Endothelial cell of umbilical vein (primary cell): Measurements from ENCODE around the gene CRYZL1. TPM values are rescaled to one million over a fixed set of nuclear protein-coding genes. Genes with fewer than 3 reads are reported as not detected.

Source experiments
- BruUV-seq: library from RNA; stranded (reverse); fragments of 400-500 nt; replicated peaks from 2 replicates; lab custom pipeline; 2021; lab: Mats Ljungman, UMichigan
- CTCF ChIA-PET: fragments of 300-600, 350-600 bp; sonication (Branson Sonifier 250); formaldehyde crosslinking; loops from one replicate; lab custom pipeline; 2021; ENCODE audit warnings: antibody characterized with exemption, inconsistent platforms; lab: Charles Lee
- POLR2A ChIA-PET: fragments of 300-600, 350-600 bp; sonication (Branson Sonifier 250); formaldehyde crosslinking; loops from one replicate; lab custom pipeline; 2021; ENCODE audit warnings: antibody characterized with exemption, inconsistent platforms; lab: Charles Lee
- DNase-seq: peaks from one replicate; pipeline ENCODE4 v3.0.0-alpha.2; 2011; ENCODE audit warnings: low read depth, low spot score
- FAIRE-seq: peaks from 2 replicates; lab custom pipeline; 2011; peaks lifted over from hg19 to GRCh38; lab: Jason Lieb, UNC
- H2AFZ ChIP-seq: 2 replicates; pipeline ENCODE4 v1.6.0; 2012; ENCODE audit warnings: low read depth, low read length, control low read depth, inconsistent platforms
- H3K27ac ChIP-seq: 2 replicates; pipeline ENCODE4 v1.5.1; 2011; ENCODE audit warnings: low read depth, mild to moderate bottlenecking, control low read depth, low read length, moderate library complexity; ENCODE audit not compliant: insufficient read depth
- H3K27me3 ChIP-seq, 2 experiments: 2 replicates each; pipeline versions ENCODE4 v1.6.0 to v1.6.1; 2011; ENCODE audit warnings: low read length in 2 of 2, mixed read lengths in 1 of 2; ENCODE audit not compliant: control insufficient read depth in 2 of 2, insufficient read depth in 2 of 2
- H3K36me3 ChIP-seq, 2 experiments: 2 replicates in 1 of 2; 3 replicates in 1 of 2; pipeline ENCODE4 v1.5.1; 2011; ENCODE audit warnings: low read length in 2 of 2, mild to moderate bottlenecking in 1 of 2, moderate library complexity in 1 of 2; ENCODE audit not compliant: control insufficient read depth in 2 of 2, insufficient read depth in 2 of 2; ENCODE audit errors: extremely low read depth in 1 of 2
- H3K4me1 ChIP-seq: 3 replicates; pipeline ENCODE4 v1.5.1; 2011; ENCODE audit warnings: mild to moderate bottlenecking, low read length; ENCODE audit not compliant: control insufficient read depth, insufficient read depth; ENCODE audit errors: extremely low read depth
- H3K4me2 ChIP-seq: 2 replicates; pipeline ENCODE4 v1.6.1; 2011; ENCODE audit warnings: low read length, control low read depth, mixed read lengths; ENCODE audit not compliant: insufficient read depth
- H3K4me3 ChIP-seq, 3 experiments: fragments of 200-600 bp in 1 of 3; sonication (generic), shearing (Covaris generic) in 1 of 3; replicated peaks in 1 of 3; 2 replicates each; pipeline ENCODE4 v1.5.1; 2011 to 2016; ENCODE audit warnings: control low read depth in 3 of 3, low read length in 3 of 3, mild to moderate bottlenecking in 2 of 3, inconsistent platforms in 1 of 3, low read depth in 1 of 3, moderate library complexity in 1 of 3; ENCODE audit not compliant: insufficient read depth in 1 of 3
- H3K79me2 ChIP-seq: 2 replicates; pipeline ENCODE4 v1.6.0; 2012; ENCODE audit warnings: low read length, inconsistent platforms; ENCODE audit not compliant: control insufficient read depth, insufficient read depth
- H3K9ac ChIP-seq: replicated peaks from 2 replicates; pipeline ENCODE3; 2011; ENCODE audit warnings: low read length, control low read depth; ENCODE audit not compliant: insufficient read depth; ENCODE audit errors: extremely low read depth
- H3K9me1 ChIP-seq: replicated peaks from 3 replicates; pipeline ENCODE4 v1.6.0; 2011; ENCODE audit warnings: mild to moderate bottlenecking, low read length; ENCODE audit not compliant: control insufficient read depth, insufficient read depth; ENCODE audit errors: extremely low read depth
- H3K9me3 ChIP-seq: replicated peaks from 2 replicates; pipeline ENCODE4 v1.5.1; 2012; ENCODE audit warnings: low read length, inconsistent platforms; ENCODE audit not compliant: control insufficient read depth, insufficient read depth
- H4K20me1 ChIP-seq: replicated peaks from 2 replicates; pipeline ENCODE3; 2011; ENCODE audit warnings: mild to moderate bottlenecking, low read length; ENCODE audit not compliant: control insufficient read depth, insufficient read depth; ENCODE audit errors: extremely low read depth
- CTCF ChIP-seq, 2 donors: IDR thresholded peaks; 1 replicate in 1 of 2; 2 replicates in 1 of 2; pipeline ENCODE4 v1.5.1; 2011; ENCODE audit warnings: low read length in 2 of 2, mild to moderate bottlenecking in 2 of 2, moderate library complexity in 2 of 2, control low read depth in 1 of 2, inconsistent platforms in 1 of 2, low read depth in 1 of 2; ENCODE audit not compliant: insufficient read depth in 1 of 2; ENCODE audit errors: extremely low read depth in 1 of 2
- EZH2 ChIP-seq: IDR thresholded peaks from 2 replicates; pipeline ENCODE4 v1.6.1; 2012; ENCODE audit warnings: borderline replicate concordance, low read depth, mild to moderate bottlenecking, moderate library complexity, low read length, inconsistent platforms; ENCODE audit not compliant: severe bottlenecking
- FOS ChIP-seq: IDR thresholded peaks from 2 replicates; pipeline ENCODE4 v1.6.1; 2011; ENCODE audit warnings: mild to moderate bottlenecking, low read length, moderate library complexity, borderline replicate concordance; ENCODE audit not compliant: insufficient read depth
- GATA2 ChIP-seq: IDR thresholded peaks from 2 replicates; pipeline ENCODE4 v1.7.0; 2011; ENCODE audit warnings: low read depth, mild to moderate bottlenecking, moderate library complexity, mixed read lengths, low read length; ENCODE audit not compliant: insufficient read length, insufficient read depth
- JUN ChIP-seq: IDR thresholded peaks from 2 replicates; pipeline ENCODE4 v1.6.1; 2011; ENCODE audit warnings: borderline replicate concordance, low read depth; ENCODE audit not compliant: insufficient read length, insufficient read depth
- MAX ChIP-seq: IDR thresholded peaks from 2 replicates; pipeline ENCODE4 v1.6.1; 2011; ENCODE audit not compliant: insufficient read depth, insufficient read length
- MYC ChIP-seq: IDR thresholded peaks from one replicate; pipeline ENCODE4 v1.6.1; 2011; ENCODE audit warnings: mild to moderate bottlenecking, low read depth, low read length
- POLR2A ChIP-seq: IDR thresholded peaks from 2 replicates; pipeline ENCODE4 v1.6.1; 2012; ENCODE audit warnings: low read depth, mild to moderate bottlenecking, control low read depth, low read length
- POLR2AphosphoS5 ChIP-seq: IDR thresholded peaks from 2 replicates; pipeline ENCODE4 v1.6.1; 2012; ENCODE audit warnings: low read depth, mild to moderate bottlenecking, control low read depth, low read length, moderate library complexity; ENCODE audit not compliant: insufficient read depth
- dilution Hi-C: fragments of 300-500 bp; cut with MboI; formaldehyde crosslinking; loops from one replicate; pipeline ENCODE4 v1.15.0; 2019; ENCODE audit warnings: low sequenced_read_pairs; ENCODE audit not compliant: extremely low pct_ligation_motif_present
- intact Hi-C: fragments of 100-400 bp; cut with micrococcal nuclease; formaldehyde crosslinking; loops from one replicate; pipeline ENCODE4 v1.10.0; 2022
- polyA plus RNA-seq, 4 experiments: library from polyadenylated mRNA; depleted of rRNA in 3 of 4; stranded (reverse) in 3 of 4; unstranded in 1 of 4; fragments of >200 nt; gene quantifications; 2 replicates each; pipeline versions ENCODE4 v1.2.1 to v1.2.3, GENCODE V29; 2011 to 2012; ENCODE audit warnings: missing spikeins in 1 of 4
- total RNA-seq: library from RNA; stranded (reverse); gene quantifications from 2 replicates; pipeline ENCODE4 v1.2.3, GENCODE V29; 2021

CRYZL1 gene
- total and polyA plus RNA-seq, 2 donors (not counting 3 experiments of a cell fraction or from before 2014, with no cell fraction given), result 26.4 to 42.1 TPM

DNA sequence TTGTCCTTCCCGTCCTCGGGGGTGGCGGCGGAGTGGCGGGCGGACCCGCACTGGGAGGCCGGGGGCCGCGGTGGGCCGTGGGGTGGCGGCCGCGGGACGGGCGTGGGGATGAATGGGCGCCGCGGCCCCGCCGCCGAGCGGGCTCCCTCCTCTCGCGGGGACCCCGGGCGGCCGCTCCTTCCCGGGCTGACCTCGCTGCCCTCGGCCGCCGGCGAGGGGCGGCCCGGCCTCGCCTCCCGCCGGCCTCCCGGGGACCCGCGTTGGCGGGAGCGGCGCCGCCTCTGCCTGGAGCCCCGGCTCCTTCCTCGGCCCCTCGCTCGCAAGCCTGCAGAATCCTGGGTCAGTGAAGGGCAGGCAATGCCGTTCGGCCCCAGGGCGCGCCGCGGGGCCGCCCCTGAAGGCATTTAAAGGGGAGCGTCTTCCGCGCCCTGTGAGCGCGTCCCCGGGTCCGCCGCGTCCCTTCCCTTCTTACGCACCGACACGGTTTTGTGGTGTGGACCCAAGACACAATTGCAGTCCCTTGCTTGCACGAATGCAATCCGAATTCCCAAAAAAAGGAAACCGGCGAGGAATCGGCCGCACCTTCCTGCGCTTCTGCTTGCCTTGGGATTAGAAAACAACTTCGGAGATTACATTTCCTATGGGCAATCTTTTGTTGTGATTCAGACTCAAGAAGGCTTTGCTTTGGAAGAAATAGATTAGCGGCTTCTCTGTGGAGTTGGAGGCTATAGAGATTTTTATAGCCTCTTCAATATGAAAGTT lies 1.5 kb upstream of the CRYZL1 start:
- peak overlapping the region; percentile 71 for H2AFZ ChIP-seq
- no peaks in the 10 kb centered on the region for H3K9me3 ChIP-seq
- no peaks in the 10 kb centered on the region for H3K9me1 ChIP-seq
- DNase-seq (peak; percentile 54), FAIRE-seq (no peak)
- no peaks in the 10 kb centered on the region for H3K36me3 ChIP-seq
- no peaks in the 10 kb centered on the region for H3K27me3 ChIP-seq
- H3K27ac ChIP-seq, result peak overlapping the region; percentile 54
- POLR2A ChIA-PET, result no interaction called here
- TF ChIP-seq JUN, result no peak
- no peaks in the 10 kb centered on the region for H4K20me1 ChIP-seq
- dilution Hi-C loops (no loop called here), intact Hi-C loops (loop anchor here (1.0 to 5.0 kb wide), 6 partner anchors 14 to 251 kb away; no protein-coding TSS in a partner anchor)
- no TSS peak for BruUV-seq
- peak overlapping the region; percentile 54 to 84 (median 76) for H3K4me3 ChIP-seq
- peak overlapping the region; percentile 82 for H3K9ac ChIP-seq
- CTCF ChIA-PET, result interaction anchor here (2.4 kb wide), 1 partner anchor 13 kb away, joined by 7 read pairs; no protein-coding TSS in a partner anchor
- H3K4me1 ChIP-seq, result peaks cover 19% of the 10 kb centered on the region
- peak overlapping the region; percentile 97 for H3K4me2 ChIP-seq
- peaks cover 72% of the 10 kb centered on the region for H3K79me2 ChIP-seq

GRCh38 chr21:33642027-33642895 lies 720 bp upstream of the CRYZL1 start, which contains the start of gene ITSN1:
Gene ITSN1, plus strand, starts transcription at chr21:33642501. Its CDS starts 76,328 bp downstream, at chr21:33718829.
- H3K27me3 ChIP-seq, result no peaks in the 10 kb centered on the region
- H3K4me1 ChIP-seq, result peaks cover 19% of the 10 kb centered on the region
- DNase-seq (peak; percentile 99), FAIRE-seq (no peak)
- intact Hi-C loops (loop anchor here (1.0 to 5.0 kb wide), 5 partner anchors 41 to 252 kb away; no protein-coding TSS in a partner anchor), dilution Hi-C loops (no loop called here)
- H3K4me3 ChIP-seq, result peak within 1 kb of the TSS; percentile 54 to 84 (median 76)
- H2AFZ ChIP-seq, result peak within 1 kb of the TSS; percentile 74
- no TSS peak for BruUV-seq
- no peaks in the 10 kb centered on the region for H3K9me3 ChIP-seq
- H3K9me1 ChIP-seq, result no peaks in the 10 kb centered on the region
- H3K79me2 ChIP-seq, result peaks cover 66% of the 10 kb centered on the region
- CTCF ChIA-PET, result no interaction called here
- POLR2A ChIA-PET, result no interaction called here
- peak within 1 kb of the TSS; percentile 82 for H3K9ac ChIP-seq
- no peak for TF ChIP-seq MAX
- peak; percentile 83 for TF ChIP-seq GATA2
- no peak for TF ChIP-seq FOS
- TF ChIP-seq JUN, result no peak
- TF ChIP-seq EZH2, result no peak
- TF ChIP-seq CTCF (IDR thresholded peaks at IDR 0.05; ENCODE audit: extremely low read depth in 1 of 2, insufficient read depth in 1 of 2, low read depth in 1 of 2, low read length in 2 of 2), result no peak
- TF ChIP-seq MYC, result no peak
- peak; percentile 70 for TF ChIP-seq POLR2A
- TF ChIP-seq POLR2AphosphoS5, result peak; percentile 68
- peak within 1 kb of the TSS; percentile 66 for H3K27ac ChIP-seq
- no peaks in the 10 kb centered on the region for H4K20me1 ChIP-seq
- peak within 1 kb of the TSS; percentile 97 for H3K4me2 ChIP-seq
- no peaks in the 10 kb centered on the region for H3K36me3 ChIP-seq
